SK-N-SH treated with all-trans-retinoic acid at 6 μM for 48 hours (cell line): ENCODE measurements around the gene CHAC2.

Experiments
- ATAC-seq: fragments of 200-7000 bp; cut with Tn5 transposase; 3 replicates; pipeline ENCODE4 v1.9.1; 2020; ENCODE audit warnings: mild to moderate bottlenecking, moderate library complexity
- ARNTL ChIP-seq: fragments of 450-650 bp; formaldehyde crosslinking; IDR thresholded peaks from 2 replicates; pipeline ENCODE4 v1.5.0; 2020; ENCODE audit warnings: low read depth, mild to moderate bottlenecking, moderate library complexity, borderline replicate concordance
- BACH2 ChIP-seq: fragments of 250-450 bp; sonication (Bioruptor Pico); IDR thresholded peaks from 2 replicates; pipeline ENCODE4 v1.9.0; 2021; ENCODE audit warnings: mild to moderate bottlenecking, borderline replicate concordance
- CSDC2 ChIP-seq: fragments of 250-450 bp; sonication (Bioruptor Pico); IDR thresholded peaks from 2 replicates; pipeline ENCODE4 v1.5.0; 2020; ENCODE audit warnings: mild to moderate bottlenecking, moderate library complexity
- ESRRG ChIP-seq: fragments of 250-450 bp; sonication (Bioruptor Pico); IDR thresholded peaks from 2 replicates; pipeline ENCODE4 v1.6.1; 2021; ENCODE audit warnings: mild to moderate bottlenecking
- GLIS3 ChIP-seq: fragments of 250-450 bp; sonication (Bioruptor Pico); IDR thresholded peaks from 2 replicates; pipeline ENCODE4 v1.5.0; 2020; ENCODE audit warnings: mild to moderate bottlenecking, moderate library complexity
- ISL1 ChIP-seq: fragments of 250-450 bp; sonication (Bioruptor Pico); IDR thresholded peaks from 2 replicates; pipeline ENCODE4 v2.1.2; 2022; ENCODE audit warnings: mild to moderate bottlenecking, moderate library complexity
- OSR1 ChIP-seq: fragments of 250-450 bp; sonication (Bioruptor Pico); IDR thresholded peaks from 2 replicates; pipeline ENCODE4 v1.8.0; 2022; ENCODE audit warnings: moderate library complexity, mild to moderate bottlenecking, inconsistent platforms
- PPARA ChIP-seq: fragments of 250-450 bp; sonication (Bioruptor Pico); IDR thresholded peaks from 2 replicates; pipeline ENCODE4 v1.5.0; 2020; ENCODE audit warnings: mild to moderate bottlenecking, borderline replicate concordance
- RARB ChIP-seq: fragments of 250-450 bp; sonication (Bioruptor Pico); IDR thresholded peaks from 2 replicates; pipeline ENCODE4 v1.8.0; 2021; ENCODE audit warnings: mild to moderate bottlenecking, moderate library complexity
- SNAI2 ChIP-seq: fragments of 250-450 bp; sonication (Bioruptor Pico); IDR thresholded peaks from 2 replicates; pipeline ENCODE4 v1.5.0; 2020; ENCODE audit warnings: mild to moderate bottlenecking, moderate library complexity
- TCF4 ChIP-seq: fragments of 250-450 bp; sonication (Bioruptor Pico); IDR thresholded peaks from 2 replicates; pipeline ENCODE4 v1.8.0; 2021; ENCODE audit warnings: mild to moderate bottlenecking, moderate library complexity, borderline replicate concordance
- ZC3H10 ChIP-seq: fragments of 250-450 bp; sonication (Bioruptor Pico); IDR thresholded peaks from 2 replicates; pipeline ENCODE4 v1.5.1; 2021; ENCODE audit warnings: mild to moderate bottlenecking, moderate library complexity
- ZFP3 ChIP-seq: fragments of 250-450 bp; sonication (Bioruptor Pico); IDR thresholded peaks from 2 replicates; pipeline ENCODE4 v1.5.0; 2020; ENCODE audit warnings: mild to moderate bottlenecking, moderate library complexity
- ZFP30 ChIP-seq: fragments of 450-650 bp; formaldehyde crosslinking; IDR thresholded peaks from 2 replicates; pipeline ENCODE4 v1.5.0; 2022; ENCODE audit warnings: mild to moderate bottlenecking, moderate library complexity
- ZNF565 ChIP-seq: fragments of 450-650 bp; formaldehyde crosslinking; conservative IDR thresholded peaks from 2 replicates; pipeline ENCODE4 v1.5.0; 2020; ENCODE audit warnings: low read depth, mild to moderate bottlenecking, moderate library complexity
- TF ChIP-seq, protein P1 (sequence below): fragments of 250-450 bp; sonication (Bioruptor Pico); IDR thresholded peaks from 2 replicates; pipeline ENCODE4 v1.5.1; 2021; ENCODE audit warnings: mild to moderate bottlenecking, moderate library complexity
- TF ChIP-seq, protein P2 (sequence below): fragments of 250-450 bp; sonication (Bioruptor Pico); IDR thresholded peaks from 2 replicates; pipeline ENCODE4 v1.8.0; 2020; ENCODE audit warnings: mild to moderate bottlenecking, moderate library complexity, borderline replicate concordance
- TF ChIP-seq, protein P3 (sequence below): fragments of 250-450 bp; sonication (Bioruptor Pico); IDR thresholded peaks from 2 replicates; pipeline ENCODE4 v1.8.0; 2021; ENCODE audit warnings: low read depth, mild to moderate bottlenecking, moderate library complexity, borderline replicate concordance
- TF ChIP-seq, protein P4 (sequence below): fragments of 250-450 bp; sonication (Bioruptor Pico); IDR thresholded peaks from 2 replicates; pipeline ENCODE4 v1.5.1; 2020; ENCODE audit warnings: low read depth, mild to moderate bottlenecking, moderate library complexity
- TF ChIP-seq, protein P5 (sequence below): fragments of 250-450 bp; sonication (Bioruptor Pico); IDR thresholded peaks from 2 replicates; pipeline ENCODE4 v1.5.0; 2020; ENCODE audit warnings: mild to moderate bottlenecking, moderate library complexity

The CHAC2 gene

DNA sequence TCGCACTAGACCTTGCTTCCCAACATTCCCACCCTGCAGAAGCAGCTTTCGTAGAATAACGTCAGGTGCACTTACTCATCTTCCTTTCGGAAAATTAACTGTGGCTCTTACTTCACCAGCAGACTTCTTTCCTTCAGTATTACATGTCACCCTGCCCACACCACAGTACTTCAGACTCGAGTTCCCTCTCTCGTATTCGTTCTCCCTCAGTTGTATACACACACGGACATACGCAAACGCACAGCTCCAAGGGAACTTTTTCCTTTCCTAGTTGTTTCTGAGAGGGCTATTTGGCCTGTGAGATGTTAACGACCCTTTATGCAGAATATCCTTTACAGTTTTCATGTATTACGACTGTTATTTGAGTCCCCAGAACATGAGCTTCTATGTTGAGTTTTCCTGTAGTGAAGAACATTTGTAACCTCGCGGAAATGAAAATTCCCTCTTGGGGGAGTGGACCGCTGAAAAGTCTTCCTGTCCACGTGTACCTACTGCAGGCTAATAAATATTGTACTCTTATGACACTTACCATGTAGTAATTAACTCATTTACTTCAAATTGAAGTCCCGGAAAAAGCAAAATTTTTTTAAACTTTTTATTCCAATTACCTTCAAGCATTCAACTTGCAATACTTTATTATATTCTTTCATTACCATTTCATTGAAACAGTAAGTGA is 20.1 kb downstream of the CHAC2 start:
- no peak for TF ChIP-seq BACH2 (CRISPR knock-in tag)
- TF ChIP-seq, protein P1, sequence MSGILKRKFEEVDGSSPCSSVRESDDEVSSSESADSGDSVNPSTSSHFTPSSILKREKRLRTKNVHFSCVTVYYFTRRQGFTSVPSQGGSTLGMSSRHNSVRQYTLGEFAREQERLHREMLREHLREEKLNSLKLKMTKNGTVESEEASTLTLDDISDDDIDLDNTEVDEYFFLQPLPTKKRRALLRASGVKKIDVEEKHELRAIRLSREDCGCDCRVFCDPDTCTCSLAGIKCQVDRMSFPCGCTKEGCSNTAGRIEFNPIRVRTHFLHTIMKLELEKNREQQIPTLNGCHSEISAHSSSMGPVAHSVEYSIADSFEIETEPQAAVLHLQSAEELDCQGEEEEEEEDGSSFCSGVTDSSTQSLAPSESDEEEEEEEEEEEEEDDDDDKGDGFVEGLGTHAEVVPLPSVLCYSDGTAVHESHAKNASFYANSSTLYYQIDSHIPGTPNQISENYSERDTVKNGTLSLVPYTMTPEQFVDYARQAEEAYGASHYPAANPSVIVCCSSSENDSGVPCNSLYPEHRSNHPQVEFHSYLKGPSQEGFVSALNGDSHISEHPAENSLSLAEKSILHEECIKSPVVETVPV: no peak
- no peak for TF ChIP-seq ZNF565
- TF ChIP-seq PPARA: no peak
- no peak for TF ChIP-seq ESRRG (CRISPR knock-in tag)
- TF ChIP-seq SNAI2 (CRISPR knock-in tag): no peak
- no peak for TF ChIP-seq TCF4 (CRISPR knock-in tag)
- no peak for TF ChIP-seq ARNTL (CRISPR knock-in tag)
- TF ChIP-seq ZFP3 (CRISPR knock-in tag): no peak
- no peak for TF ChIP-seq ZC3H10 (CRISPR knock-in tag)
- no peak for TF ChIP-seq GLIS3 (CRISPR knock-in tag)
- TF ChIP-seq, protein P2, sequence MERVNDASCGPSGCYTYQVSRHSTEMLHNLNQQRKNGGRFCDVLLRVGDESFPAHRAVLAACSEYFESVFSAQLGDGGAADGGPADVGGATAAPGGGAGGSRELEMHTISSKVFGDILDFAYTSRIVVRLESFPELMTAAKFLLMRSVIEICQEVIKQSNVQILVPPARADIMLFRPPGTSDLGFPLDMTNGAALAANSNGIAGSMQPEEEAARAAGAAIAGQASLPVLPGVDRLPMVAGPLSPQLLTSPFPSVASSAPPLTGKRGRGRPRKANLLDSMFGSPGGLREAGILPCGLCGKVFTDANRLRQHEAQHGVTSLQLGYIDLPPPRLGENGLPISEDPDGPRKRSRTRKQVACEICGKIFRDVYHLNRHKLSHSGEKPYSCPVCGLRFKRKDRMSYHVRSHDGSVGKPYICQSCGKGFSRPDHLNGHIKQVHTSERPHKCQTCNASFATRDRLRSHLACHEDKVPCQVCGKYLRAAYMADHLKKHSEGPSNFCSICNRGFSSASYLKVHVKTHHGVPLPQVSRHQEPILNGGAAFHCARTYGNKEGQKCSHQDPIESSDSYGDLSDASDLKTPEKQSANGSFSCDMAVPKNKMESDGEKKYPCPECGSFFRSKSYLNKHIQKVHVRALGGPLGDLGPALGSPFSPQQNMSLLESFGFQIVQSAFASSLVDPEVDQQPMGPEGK (CRISPR knock-in tag): no peak
- TF ChIP-seq, protein P3, sequence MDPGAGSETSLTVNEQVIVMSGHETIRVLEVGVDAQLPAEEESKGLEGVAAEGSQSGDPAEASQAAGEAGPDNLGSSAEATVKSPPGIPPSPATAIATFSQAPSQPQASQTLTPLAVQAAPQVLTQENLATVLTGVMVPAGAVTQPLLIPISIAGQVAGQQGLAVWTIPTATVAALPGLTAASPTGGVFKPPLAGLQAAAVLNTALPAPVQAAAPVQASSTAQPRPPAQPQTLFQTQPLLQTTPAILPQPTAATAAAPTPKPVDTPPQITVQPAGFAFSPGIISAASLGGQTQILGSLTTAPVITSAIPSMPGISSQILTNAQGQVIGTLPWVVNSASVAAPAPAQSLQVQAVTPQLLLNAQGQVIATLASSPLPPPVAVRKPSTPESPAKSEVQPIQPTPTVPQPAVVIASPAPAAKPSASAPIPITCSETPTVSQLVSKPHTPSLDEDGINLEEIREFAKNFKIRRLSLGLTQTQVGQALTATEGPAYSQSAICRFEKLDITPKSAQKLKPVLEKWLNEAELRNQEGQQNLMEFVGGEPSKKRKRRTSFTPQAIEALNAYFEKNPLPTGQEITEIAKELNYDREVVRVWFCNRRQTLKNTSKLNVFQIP (CRISPR knock-in tag): no peak
- TF ChIP-seq, protein P4, sequence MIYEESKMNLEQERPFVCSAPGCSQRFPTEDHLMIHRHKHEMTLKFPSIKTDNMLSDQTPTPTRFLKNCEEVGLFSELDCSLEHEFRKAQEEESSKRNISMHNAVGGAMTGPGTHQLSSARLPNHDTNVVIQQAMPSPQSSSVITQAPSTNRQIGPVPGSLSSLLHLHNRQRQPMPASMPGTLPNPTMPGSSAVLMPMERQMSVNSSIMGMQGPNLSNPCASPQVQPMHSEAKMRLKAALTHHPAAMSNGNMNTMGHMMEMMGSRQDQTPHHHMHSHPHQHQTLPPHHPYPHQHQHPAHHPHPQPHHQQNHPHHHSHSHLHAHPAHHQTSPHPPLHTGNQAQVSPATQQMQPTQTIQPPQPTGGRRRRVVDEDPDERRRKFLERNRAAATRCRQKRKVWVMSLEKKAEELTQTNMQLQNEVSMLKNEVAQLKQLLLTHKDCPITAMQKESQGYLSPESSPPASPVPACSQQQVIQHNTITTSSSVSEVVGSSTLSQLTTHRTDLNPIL: no peak
- TF ChIP-seq OSR1 (CRISPR knock-in tag): no peak

DNA sequence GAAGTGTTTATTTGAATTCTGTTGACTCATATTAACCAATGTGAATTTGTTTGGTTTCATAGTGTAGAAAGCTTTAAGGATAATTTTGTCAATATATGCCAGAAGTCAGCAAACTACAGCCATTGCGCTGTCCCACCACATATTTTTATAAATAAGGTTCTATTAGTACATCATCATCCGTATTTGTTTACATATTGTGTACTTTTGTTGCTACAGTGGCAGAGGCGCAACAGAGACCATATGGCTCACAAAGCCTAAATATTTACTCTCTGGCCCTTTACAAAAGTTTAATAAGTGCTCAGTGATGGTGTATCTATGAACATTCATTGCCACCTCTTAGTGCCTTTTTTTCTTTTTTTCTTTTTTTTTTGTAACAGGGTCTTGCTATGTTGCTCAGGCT is 25.7 kb downstream of the CHAC2 start:
- TF ChIP-seq ZFP3 (CRISPR knock-in tag): no peak
- TF ChIP-seq RARB (CRISPR knock-in tag): no peak
- ATAC-seq: no peak

More for the DNA sequence above, 20.1 kb downstream of the CHAC2 start:
- ATAC-seq: peak; percentile 37

DNA sequence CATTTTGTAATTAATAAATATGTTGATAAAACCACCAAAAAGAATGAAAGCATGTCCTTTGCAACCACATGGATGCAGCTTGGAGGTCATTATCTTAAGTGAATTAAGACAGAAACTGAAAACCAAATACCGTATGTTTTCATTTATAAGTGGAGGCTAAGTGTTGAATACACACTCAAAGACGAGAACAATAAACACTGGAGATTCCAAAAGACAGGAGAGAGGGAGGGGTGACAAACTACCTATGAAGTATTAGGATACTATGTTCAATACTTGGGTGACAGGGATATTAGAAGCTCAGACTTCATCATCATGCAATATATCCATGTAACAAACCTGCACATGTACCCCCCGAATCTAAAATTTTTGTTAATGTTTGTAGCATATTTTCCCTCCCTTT is 26.2 kb downstream of the CHAC2 start:
- ATAC-seq: no peak
- no peak for TF ChIP-seq ZC3H10 (CRISPR knock-in tag)
- no peak for TF ChIP-seq ESRRG (CRISPR knock-in tag)
- TF ChIP-seq RARB (CRISPR knock-in tag): no peak
- no peak for TF ChIP-seq ZFP30 (CRISPR knock-in tag)
- no peak for TF ChIP-seq ISL1
- TF ChIP-seq, protein P4: no peak
- TF ChIP-seq, protein P5, sequence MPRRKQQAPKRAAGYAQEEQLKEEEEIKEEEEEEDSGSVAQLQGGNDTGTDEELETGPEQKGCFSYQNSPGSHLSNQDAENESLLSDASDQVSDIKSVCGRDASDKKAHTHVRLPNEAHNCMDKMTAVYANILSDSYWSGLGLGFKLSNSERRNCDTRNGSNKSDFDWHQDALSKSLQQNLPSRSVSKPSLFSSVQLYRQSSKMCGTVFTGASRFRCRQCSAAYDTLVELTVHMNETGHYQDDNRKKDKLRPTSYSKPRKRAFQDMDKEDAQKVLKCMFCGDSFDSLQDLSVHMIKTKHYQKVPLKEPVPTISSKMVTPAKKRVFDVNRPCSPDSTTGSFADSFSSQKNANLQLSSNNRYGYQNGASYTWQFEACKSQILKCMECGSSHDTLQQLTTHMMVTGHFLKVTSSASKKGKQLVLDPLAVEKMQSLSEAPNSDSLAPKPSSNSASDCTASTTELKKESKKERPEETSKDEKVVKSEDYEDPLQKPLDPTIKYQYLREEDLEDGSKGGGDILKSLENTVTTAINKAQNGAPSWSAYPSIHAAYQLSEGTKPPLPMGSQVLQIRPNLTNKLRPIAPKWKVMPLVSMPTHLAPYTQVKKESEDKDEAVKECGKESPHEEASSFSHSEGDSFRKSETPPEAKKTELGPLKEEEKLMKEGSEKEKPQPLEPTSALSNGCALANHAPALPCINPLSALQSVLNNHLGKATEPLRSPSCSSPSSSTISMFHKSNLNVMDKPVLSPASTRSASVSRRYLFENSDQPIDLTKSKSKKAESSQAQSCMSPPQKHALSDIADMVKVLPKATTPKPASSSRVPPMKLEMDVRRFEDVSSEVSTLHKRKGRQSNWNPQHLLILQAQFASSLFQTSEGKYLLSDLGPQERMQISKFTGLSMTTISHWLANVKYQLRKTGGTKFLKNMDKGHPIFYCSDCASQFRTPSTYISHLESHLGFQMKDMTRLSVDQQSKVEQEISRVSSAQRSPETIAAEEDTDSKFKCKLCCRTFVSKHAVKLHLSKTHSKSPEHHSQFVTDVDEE (CRISPR knock-in tag): no peak
- TF ChIP-seq, protein P3 (CRISPR knock-in tag): no peak
- TF ChIP-seq, protein P2 (CRISPR knock-in tag): no peak
- no peak for TF ChIP-seq OSR1 (CRISPR knock-in tag)
- TF ChIP-seq CSDC2 (CRISPR knock-in tag): no peak
- TF ChIP-seq ZFP3 (CRISPR knock-in tag): no peak
- TF ChIP-seq, protein P1: no peak
- TF ChIP-seq ZNF565: no peak
- no peak for TF ChIP-seq BACH2 (CRISPR knock-in tag)
- TF ChIP-seq SNAI2 (CRISPR knock-in tag): no peak
- TF ChIP-seq TCF4 (CRISPR knock-in tag): no peak
